ENCODE data around the gene DSCAM. TPM values are rescaled to one million over a fixed set of nuclear protein-coding genes. Genes with fewer than 3 reads are reported as not detected.

Gene DSCAM
- total and polyA plus RNA-seq, 2 experiments from 2014 or later = 0.23 to 0.42 TPM

- no peak for DNase-seq (ENCODE audit: low read depth in 1 of 2, low spot score in 1 of 2)
- no peaks in the 10 kb centered on the region for H3K36me3 ChIP-seq
- H3K4me3 ChIP-seq = no peak overlapping the region
- H3K27ac ChIP-seq = no peak overlapping the region
- peaks cover 6% of the 10 kb centered on the region for H3K4me1 ChIP-seq (ENCODE audit: low read depth)
- no peaks in the 10 kb centered on the region for H3K9me3 ChIP-seq (ENCODE audit: low read depth)
- no peak for TF ChIP-seq CTCF (IDR thresholded peaks at IDR 0.05; ENCODE audit: low read depth, low read length)
- H3K27me3 ChIP-seq = no peaks in the 10 kb centered on the region
These were observed 160.4 kb downstream of the DSCAM start for GRCh38 chr21:40686526-40686925.

GRCh38 chr21:40685141-40685540, 161.8 kb downstream of the DSCAM start:
- H3K36me3 ChIP-seq = no peaks in the 10 kb centered on the region
- H3K9me3 ChIP-seq (ENCODE audit: low read depth) = no peaks in the 10 kb centered on the region
- H3K27me3 ChIP-seq = no peaks in the 10 kb centered on the region
- peaks cover 6% of the 10 kb centered on the region for H3K4me1 ChIP-seq (ENCODE audit: low read depth)
- no peak overlapping the region for H3K4me3 ChIP-seq
- DNase-seq (ENCODE audit: low read depth in 1 of 2, low spot score in 1 of 2) = peak in 1 of 2 donors; percentile 42
- H3K27ac ChIP-seq = no peak overlapping the region
- TF ChIP-seq CTCF (IDR thresholded peaks at IDR 0.05; ENCODE audit: low read depth, low read length) = no peak

- H3K4me3 ChIP-seq = no peak overlapping the region
- H3K27ac ChIP-seq = no peak overlapping the region
- peaks cover 2% of the 10 kb centered on the region for H3K4me1 ChIP-seq (ENCODE audit: low read depth)
- H3K9me3 ChIP-seq (ENCODE audit: low read depth) = no peaks in the 10 kb centered on the region
- H3K36me3 ChIP-seq = no peaks in the 10 kb centered on the region
- H3K27me3 ChIP-seq = no peaks in the 10 kb centered on the region
- no peak for TF ChIP-seq CTCF (IDR thresholded peaks at IDR 0.05; ENCODE audit: low read depth, low read length)
- DNase-seq (ENCODE audit: low read depth in 1 of 2, low spot score in 1 of 2) = no peak
These were observed 162.2 kb downstream of the DSCAM start for GRCh38 chr21:40684726-40685125.

- no peaks in the 10 kb centered on the region for H3K27me3 ChIP-seq
- no peak for TF ChIP-seq CTCF (IDR thresholded peaks at IDR 0.05; ENCODE audit: low read depth, low read length)
- no peaks in the 10 kb centered on the region for H3K4me1 ChIP-seq (ENCODE audit: low read depth)
- no peak for DNase-seq (ENCODE audit: low read depth in 1 of 2, low spot score in 1 of 2)
- no peaks in the 10 kb centered on the region for H3K9me3 ChIP-seq (ENCODE audit: low read depth)
- H3K36me3 ChIP-seq = no peaks in the 10 kb centered on the region
- no peak overlapping the region for H3K4me3 ChIP-seq
- no peak overlapping the region for H3K27ac ChIP-seq
These were observed 163.6 kb downstream of the DSCAM start for GRCh38 chr21:40683349-40683748.

GRCh38 chr21:40681164-40681859, 165.6 kb downstream of the DSCAM start:
- no peak for DNase-seq (ENCODE audit: low read depth in 1 of 2, low spot score in 1 of 2)

More at GRCh38 chr21:40681164-40681859, 165.6 kb downstream of the DSCAM start:
- Histone ChIP-seq H3K27ac (no peak overlapping the region), H3K4me3 (no peak overlapping the region), H3K27me3 (no peaks in the 10 kb centered on the region), H3K4me1 (ENCODE audit: low read depth) (no peaks in the 10 kb centered on the region), H3K36me3 (no peaks in the 10 kb centered on the region), H3K9me3 (ENCODE audit: low read depth) (no peaks in the 10 kb centered on the region)
- TF ChIP-seq CTCF (IDR thresholded peaks at IDR 0.05; ENCODE audit: low read depth, low read length) = no peak
